Measurements from ENCODE around the gene NPTXR.
"Not testable (repeated sequence)": the region's sequence is repeated elsewhere in the genome, so short reads cannot be mapped to it uniquely, and the experiment has no call there.

Gene NPTXR

GRCh38 chr22:38868286-38868721 lies 24.5 kb upstream of the NPTXR start:
- DNase-seq, result no peak

GRCh38 chr22:38867471-38868285 lies 23.9 kb upstream of the NPTXR start:
- DNase-seq, result no peak

GRCh38 chr22:38867124-38867455 lies 23.3 kb upstream of the NPTXR start:
- no peak for DNase-seq

DNA sequence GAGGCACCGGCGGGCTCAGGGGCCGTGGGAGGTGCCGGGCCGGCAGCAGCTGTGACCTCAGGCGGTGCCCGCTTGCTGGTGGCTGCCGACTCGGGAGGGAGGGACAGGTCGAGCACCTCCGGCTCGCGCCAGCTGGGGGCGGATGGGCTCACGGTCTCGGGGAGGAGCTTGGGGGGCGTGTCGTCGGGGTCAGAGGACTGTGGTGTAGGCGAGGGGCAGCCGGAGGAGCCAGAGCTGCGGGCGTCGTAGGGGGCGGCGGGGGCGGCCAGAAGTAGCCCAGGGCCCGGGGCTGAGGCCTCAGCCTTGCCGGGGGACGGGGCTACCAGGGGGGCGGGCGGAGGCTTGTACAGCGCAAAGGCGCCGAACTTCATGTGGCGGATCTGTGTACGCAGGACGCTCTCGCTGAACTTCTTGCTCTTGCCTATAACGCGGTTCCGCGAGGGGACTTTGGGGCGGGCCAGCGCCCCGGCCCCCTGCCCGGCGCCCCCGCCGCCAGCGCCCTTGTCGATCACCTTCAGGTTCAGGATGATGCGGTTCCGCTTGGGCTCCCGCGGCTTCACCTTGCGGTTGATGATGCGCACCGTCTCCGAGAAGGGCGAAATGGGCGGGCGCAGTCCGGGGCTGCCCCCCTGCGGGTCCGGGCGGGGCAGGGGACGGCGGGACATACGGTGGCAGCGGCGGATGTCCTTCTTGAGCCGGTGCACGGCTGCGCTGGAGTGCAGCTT lies 22.7 kb upstream of the NPTXR start:
- DNase-seq, result no peak

GRCh38 chr22:38866024-38866398 lies 22.2 kb upstream of the NPTXR start:
- no peak for DNase-seq

GRCh38 chr22:38865201-38866023 lies 21.6 kb upstream of the NPTXR start:
- no peak for DNase-seq

DNA sequence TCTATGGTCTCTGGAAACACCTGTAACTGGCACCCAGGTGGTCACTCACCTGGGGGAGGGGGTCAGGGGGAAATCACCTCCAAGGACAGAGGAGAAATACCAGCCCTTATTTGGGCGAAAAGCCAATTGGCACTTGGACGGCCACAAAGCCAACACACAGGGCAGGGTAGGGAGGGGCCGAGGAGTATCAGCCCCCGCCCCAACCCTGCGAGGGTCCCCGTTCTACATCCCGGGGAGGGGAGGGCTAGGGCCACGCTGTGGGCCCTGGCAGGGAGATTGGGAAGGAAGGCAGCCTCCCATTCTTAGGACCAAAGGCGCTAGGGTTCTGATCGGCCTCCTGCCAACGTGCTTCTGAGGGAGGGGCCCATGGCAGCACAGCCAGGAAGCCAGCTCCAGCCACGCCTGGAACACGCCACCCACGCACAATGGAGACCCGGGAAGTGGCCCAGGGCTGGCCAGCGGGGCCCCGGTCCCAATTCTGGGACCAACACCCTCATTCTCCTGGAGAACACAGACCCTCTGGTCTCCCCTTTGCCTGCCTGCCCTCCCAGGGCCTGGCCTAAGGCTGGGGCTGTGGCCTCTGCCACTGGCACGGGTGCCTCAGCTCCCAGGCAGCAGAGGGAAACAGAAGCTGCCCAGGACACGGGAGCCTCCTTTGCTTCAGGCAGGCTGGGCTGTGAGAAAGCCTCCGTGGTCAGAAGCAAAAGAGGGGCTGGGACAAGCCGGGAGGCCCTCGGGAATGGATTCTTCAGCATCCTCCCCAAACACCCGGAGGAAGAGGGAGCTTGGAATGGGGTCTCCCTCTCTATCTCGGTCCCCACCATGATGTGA lies 20.7 kb upstream of the NPTXR start:
- DNase-seq, result no peak

DNA sequence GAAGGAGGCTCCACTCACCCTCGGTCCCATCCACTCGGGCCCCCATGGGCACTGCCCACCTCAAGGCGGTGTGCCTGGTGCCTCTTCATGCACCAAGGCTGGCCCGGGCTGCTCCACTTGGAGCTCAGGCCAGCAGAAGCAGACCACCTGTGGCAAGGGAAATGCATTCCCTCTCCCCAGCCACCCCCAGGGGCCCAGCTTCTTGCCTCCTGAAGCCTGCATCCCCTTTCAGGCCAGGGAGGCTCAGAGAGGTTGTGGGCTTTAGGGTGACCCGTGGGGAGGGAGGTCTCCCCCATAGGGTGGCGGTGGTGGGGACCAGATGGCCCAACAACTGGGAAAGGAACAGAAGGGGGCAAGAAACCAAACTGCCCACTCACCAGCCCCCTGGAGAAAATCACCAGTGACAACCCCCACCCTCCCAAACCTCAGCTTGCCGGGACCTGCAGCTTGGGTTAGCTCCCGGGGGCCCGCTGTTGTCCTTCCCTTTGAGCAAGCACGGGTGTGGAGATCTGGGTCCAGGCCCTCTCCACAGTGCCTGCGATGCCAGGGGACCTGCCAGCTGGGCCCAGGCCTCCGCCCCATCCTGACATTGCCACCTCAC lies 19.8 kb upstream of the NPTXR start:
- DNase-seq, result no peak

DNA sequence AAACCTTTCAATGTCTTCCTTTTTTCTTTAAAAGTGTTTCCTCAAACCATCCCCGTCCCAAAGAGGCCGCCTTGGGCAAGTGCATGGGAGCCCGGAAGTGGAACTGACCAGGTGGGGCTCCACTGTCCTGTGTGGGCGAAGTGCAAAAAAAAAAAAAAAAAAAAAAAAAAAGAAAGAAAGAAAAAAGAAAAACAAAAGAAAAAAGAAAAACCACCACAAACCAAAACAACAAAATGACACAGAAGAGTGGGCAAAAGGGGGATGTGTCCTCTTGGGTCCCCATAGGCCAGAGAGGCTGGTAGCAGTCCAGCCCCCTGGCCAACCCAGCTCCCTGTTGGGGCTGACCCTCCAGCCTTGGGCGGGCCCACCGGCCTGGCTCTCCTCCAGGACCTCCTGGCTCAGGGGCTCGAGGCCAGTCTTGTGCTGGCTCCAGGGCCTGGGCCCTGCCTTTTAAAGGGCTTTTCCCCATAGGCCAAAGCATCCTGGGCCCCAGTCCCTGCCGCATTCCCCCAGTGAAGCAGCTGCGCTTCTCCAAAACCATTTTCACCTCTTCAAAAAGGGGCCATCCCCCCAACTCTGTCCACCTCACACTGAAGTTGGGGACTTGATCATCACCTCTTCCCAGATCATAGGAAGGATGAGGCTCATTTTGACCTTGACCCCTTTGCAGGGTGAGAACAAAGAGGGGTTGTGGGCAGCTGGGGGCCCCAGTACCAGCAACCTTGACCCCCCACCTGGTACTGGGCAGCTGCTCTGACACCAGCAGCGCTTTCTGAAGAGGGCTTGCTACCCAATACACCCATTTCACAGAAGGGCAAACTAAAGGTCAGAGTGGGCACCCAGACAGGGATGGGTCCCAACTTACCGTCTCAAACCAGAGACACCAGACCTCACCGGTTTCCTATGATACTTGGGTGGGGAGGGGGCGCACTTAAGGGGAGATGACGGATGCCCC lies 18.8 kb upstream of the NPTXR start:
- no peak for DNase-seq

DNA sequence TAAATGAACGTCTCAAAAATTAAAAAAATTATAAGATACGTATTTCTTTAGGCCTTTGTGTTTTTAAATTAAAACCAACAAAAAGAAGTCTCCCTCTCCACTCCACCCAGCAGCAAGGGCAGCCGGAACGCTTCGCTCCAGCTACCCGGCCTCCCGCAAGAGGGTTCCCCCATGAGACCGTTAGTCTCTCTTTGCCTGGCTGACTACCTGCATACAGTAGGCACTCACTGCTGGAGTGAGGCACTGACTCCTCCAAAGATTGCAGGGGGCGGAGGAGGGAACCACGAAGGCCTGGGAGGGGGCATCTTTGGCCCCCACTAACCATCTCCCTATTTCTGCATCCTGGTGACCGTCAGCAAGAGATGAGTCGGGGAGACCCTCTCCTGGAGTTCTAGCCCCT lies 18.1 kb upstream of the NPTXR start:
- no peak for DNase-seq

- no peak for DNase-seq
Measured at GRCh38 chr22:38861170-38861876, 17.5 kb upstream of the NPTXR start.

- DNase-seq, result no peak
Measured at GRCh38 chr22:38860283-38861169, 16.7 kb upstream of the NPTXR start.

DNA sequence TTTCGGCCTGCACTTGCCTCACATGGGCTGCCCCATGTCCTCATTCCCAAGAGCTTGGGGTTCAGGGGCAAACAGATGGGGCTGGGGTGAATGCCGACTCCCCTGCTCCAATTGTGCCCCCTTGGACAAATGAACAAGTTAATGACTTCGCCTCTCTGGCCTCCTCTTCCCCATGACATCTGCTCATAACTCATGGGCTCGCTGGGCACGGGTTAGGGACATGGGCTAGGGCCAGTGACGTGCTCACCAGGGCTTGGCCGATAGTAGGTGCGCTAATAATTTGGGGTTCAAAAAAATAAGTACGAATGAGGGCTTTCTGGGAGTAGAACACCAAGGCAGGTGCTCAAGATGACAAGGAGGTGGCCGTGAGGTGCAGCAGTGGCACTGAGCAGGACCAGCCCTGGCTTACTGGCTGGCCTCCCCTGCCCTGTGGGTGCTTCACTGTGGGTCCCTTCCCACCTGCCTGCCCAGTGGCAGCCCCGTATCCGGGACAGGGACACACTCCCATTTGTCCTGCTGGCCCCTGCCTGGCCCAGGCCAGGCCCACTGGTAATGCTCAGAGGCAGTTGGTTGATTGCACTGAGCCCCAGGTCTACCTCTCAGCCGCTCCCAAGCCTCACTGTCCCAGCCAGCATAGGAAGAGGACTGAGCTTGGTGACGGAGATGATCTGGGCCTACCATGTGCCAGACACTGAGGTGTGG lies 15.9 kb upstream of the NPTXR start:
- DNase-seq, result no peak

DNA sequence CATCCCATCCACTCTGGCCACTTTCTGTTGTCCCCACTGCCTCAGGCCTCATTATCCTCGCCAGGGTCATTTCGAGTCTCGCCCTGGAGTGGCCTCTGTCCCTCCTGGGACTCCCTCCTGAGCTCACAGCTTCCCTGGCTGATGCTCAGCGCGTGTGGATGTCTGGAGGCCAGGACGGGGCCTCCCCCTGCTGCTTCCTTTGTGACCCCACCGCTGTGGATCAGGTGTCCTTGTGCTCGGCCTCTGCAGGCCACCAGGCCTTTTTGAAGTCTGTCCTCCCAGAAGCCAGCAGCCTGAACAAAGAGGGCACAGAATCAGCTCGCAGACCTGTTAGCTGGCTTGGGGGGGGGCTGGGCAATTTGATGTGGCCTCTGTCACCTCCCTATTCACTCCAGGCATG lies 14.7 kb upstream of the NPTXR start:
- no peak for DNase-seq

GRCh38 chr22:38854476-38854875 lies 10.6 kb upstream of the NPTXR start:
- DNase-seq, result not testable (repeated sequence)

DNA sequence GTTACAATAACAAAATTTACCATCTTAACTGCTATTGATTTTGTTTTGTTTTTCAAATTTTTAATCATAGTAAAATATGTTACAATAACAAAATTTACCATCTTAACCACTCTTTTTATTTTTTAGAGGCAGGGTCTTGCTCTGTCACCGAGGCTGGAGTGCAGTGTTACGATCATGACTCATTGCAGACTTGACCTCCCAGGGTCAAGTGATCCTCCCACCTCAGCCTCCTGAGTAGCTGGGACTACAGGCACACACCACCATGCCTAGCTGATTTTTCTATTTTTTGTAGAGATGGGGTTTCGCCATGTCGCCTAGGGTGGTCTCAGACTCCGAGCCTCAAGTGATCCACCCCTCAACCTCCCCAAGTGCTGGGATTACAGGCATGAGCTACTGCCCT lies 10.1 kb upstream of the NPTXR start:
- not testable (repeated sequence) for DNase-seq

GRCh38 chr22:38853196-38853651 lies 9.4 kb upstream of the NPTXR start:
- DNase-seq, result no peak

DNA sequence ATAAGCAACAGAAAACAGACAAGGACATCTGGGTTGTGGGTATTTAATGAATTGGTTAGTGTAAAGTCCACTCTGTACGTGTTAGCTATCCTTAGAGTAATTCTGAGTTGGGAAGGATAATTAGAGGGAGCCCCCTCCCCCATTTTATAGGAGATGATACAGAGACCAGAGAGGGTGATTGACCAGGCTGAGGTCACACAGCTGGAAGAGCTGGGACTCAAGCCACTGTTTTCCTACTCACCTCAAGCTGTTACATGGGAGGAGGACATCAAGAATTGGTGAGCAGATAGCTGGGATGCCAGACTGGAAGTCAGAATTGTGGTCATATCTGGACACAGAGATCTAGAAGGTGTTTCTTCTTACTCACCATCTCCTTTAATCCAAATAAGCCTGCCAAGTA lies 8.7 kb upstream of the NPTXR start:
- no peak for DNase-seq
